H9 (cell line): ENCODE data around the gene ADAMTS2. TPM values are rescaled to one million over a fixed set of nuclear protein-coding genes. Genes with fewer than 3 reads are reported as not detected.

ENCODE experiments used
- DNase-seq: peaks from one replicate; pipeline ENCODE4 v3.0.0-alpha.2; 2017
- H2AFZ ChIP-seq: one replicate; pipeline ENCODE4 v1.6.1; 2013; ENCODE audit warnings: mild to moderate bottlenecking, low read length, control low read depth, moderate library complexity
- H2AK5ac ChIP-seq: 2 replicates; pipeline ENCODE4 v1.6.1; 2013; ENCODE audit warnings: low read length, control low read depth, mixed read lengths; ENCODE audit not compliant: insufficient read length
- H2BK120ac ChIP-seq: one replicate; pipeline ENCODE4 v1.6.1; 2013; ENCODE audit warnings: low read depth, mild to moderate bottlenecking, low read length, control low read depth, inconsistent platforms; ENCODE audit not compliant: poor library complexity, severe bottlenecking
- H2BK12ac ChIP-seq: 2 replicates; pipeline ENCODE4 v1.6.1; 2013; ENCODE audit warnings: low read length, control low read depth, mixed read lengths, low read depth; ENCODE audit not compliant: insufficient read length
- H2BK15ac ChIP-seq: 2 replicates; pipeline ENCODE4 v1.6.1; 2013; ENCODE audit warnings: low read depth, low read length, control low read depth
- H2BK20ac ChIP-seq: one replicate; pipeline ENCODE4 v1.6.1; 2013; ENCODE audit warnings: low read depth, mild to moderate bottlenecking, low read length, control low read depth, inconsistent platforms; ENCODE audit not compliant: poor library complexity, severe bottlenecking
- H2BK5ac ChIP-seq: 2 replicates; pipeline ENCODE4 v1.6.1; 2013; ENCODE audit warnings: low read length, control low read depth, mixed read lengths; ENCODE audit not compliant: insufficient read length
- H3K14ac ChIP-seq: 2 replicates; pipeline ENCODE4 v1.6.1; 2013; ENCODE audit warnings: low read length, control low read depth; ENCODE audit not compliant: insufficient read depth
- H3K18ac ChIP-seq: 2 replicates; pipeline ENCODE4 v1.6.1; 2013; ENCODE audit warnings: low read depth, mild to moderate bottlenecking, mixed read lengths, low read length, control low read depth; ENCODE audit not compliant: insufficient read length
- H3K23ac ChIP-seq: 2 replicates; pipeline ENCODE4 v1.6.1; 2013; ENCODE audit warnings: low read length, control low read depth, mixed read lengths, low read depth; ENCODE audit not compliant: insufficient read length
- H3K23me2 ChIP-seq: 2 replicates; pipeline ENCODE4 v1.6.1; 2013; ENCODE audit warnings: low read depth, mild to moderate bottlenecking, mixed read lengths, low read length, control low read depth; ENCODE audit not compliant: insufficient read length, poor library complexity, severe bottlenecking
- H3K27ac ChIP-seq: 2 replicates; pipeline ENCODE4 v1.5.1; 2013; ENCODE audit warnings: low read length, control low read depth, mixed read lengths, low read depth; ENCODE audit not compliant: insufficient read length
- H3K27me3 ChIP-seq: 2 replicates; pipeline ENCODE4 v1.6.1; 2013; ENCODE audit warnings: low read length, control low read depth, inconsistent platforms; ENCODE audit not compliant: insufficient read depth
- H3K4ac ChIP-seq: 2 replicates; pipeline ENCODE4 v1.6.1; 2013; ENCODE audit warnings: low read depth, mild to moderate bottlenecking, control low read depth, inconsistent platforms, low read length, moderate library complexity
- H3K4me1 ChIP-seq: 2 replicates; pipeline ENCODE4 v1.6.1; 2013; ENCODE audit warnings: low read length, control low read depth, inconsistent platforms; ENCODE audit not compliant: insufficient read depth
- H3K4me2 ChIP-seq: 2 replicates; pipeline ENCODE4 v1.6.1; 2013; ENCODE audit warnings: low read length, control low read depth, mixed read lengths; ENCODE audit not compliant: insufficient read length, insufficient read depth
- H3K56ac ChIP-seq: 2 replicates; pipeline ENCODE4 v1.6.1; 2013; ENCODE audit warnings: low read depth, mild to moderate bottlenecking, mixed read lengths, low read length, control low read depth; ENCODE audit not compliant: insufficient read length
- H3K79me1 ChIP-seq: 2 replicates; pipeline ENCODE4 v1.6.1; 2013; ENCODE audit warnings: low read depth, mild to moderate bottlenecking, moderate library complexity, low read length, control low read depth, inconsistent platforms; ENCODE audit not compliant: insufficient read depth, poor library complexity, severe bottlenecking
- H3K79me2 ChIP-seq: 2 replicates; pipeline ENCODE4 v1.6.1; 2013; ENCODE audit warnings: low read length, control low read depth, inconsistent platforms; ENCODE audit not compliant: insufficient read depth
- H3K9ac ChIP-seq: 2 replicates; pipeline ENCODE4 v1.6.1; 2013; ENCODE audit warnings: low read length, control low read depth, mixed read lengths; ENCODE audit not compliant: insufficient read length; ENCODE audit errors: extremely low read depth
- H3K9me3 ChIP-seq: one replicate; pipeline ENCODE4 v1.6.1; 2013; ENCODE audit warnings: low read depth, low read length, inconsistent platforms; ENCODE audit not compliant: control insufficient read depth
- H3T11ph ChIP-seq: one replicate; pipeline ENCODE4 v1.6.1; 2013; ENCODE audit warnings: mild to moderate bottlenecking, low read length, control low read depth, inconsistent platforms
- H4K20me1 ChIP-seq: one replicate; pipeline ENCODE4 v1.6.1; 2013; ENCODE audit not compliant: control insufficient read depth, insufficient read length, insufficient read depth
- H4K5ac ChIP-seq: 2 replicates; pipeline ENCODE4 v1.6.1; 2013; ENCODE audit warnings: low read depth, mild to moderate bottlenecking, mixed read lengths, low read length, control low read depth; ENCODE audit not compliant: insufficient read length
- H4K8ac ChIP-seq: replicated peaks from 2 replicates; pipeline ENCODE4 v1.6.1; 2013; ENCODE audit warnings: low read length, control low read depth, mixed read lengths, low read depth; ENCODE audit not compliant: insufficient read length
- H4K91ac ChIP-seq: 2 replicates; pipeline ENCODE4 v1.6.1; 2013; ENCODE audit warnings: low read depth, mild to moderate bottlenecking, moderate library complexity, mixed read lengths, low read length, control low read depth; ENCODE audit not compliant: insufficient read length
- H3K27ac Mint-ChIP-seq, 3 experiments: 2 replicates in 2 of 3; 3 replicates in 1 of 3; pipeline ENCODE4 v1.8.0; 2020 to 2021; ENCODE audit warnings: mixed read lengths in 3 of 3, mild to moderate bottlenecking in 1 of 3, moderate library complexity in 1 of 3
- H3K27me3 Mint-ChIP-seq: 2 replicates; pipeline ENCODE4 v1.8.0; 2021; ENCODE audit warnings: low read depth, mild to moderate bottlenecking, moderate library complexity, mixed read lengths
- H3K36me3 Mint-ChIP-seq, 3 experiments: 2 replicates in 2 of 3; 3 replicates in 1 of 3; pipeline ENCODE4 v1.8.0; 2020 to 2021; ENCODE audit warnings: low read depth in 3 of 3, mixed read lengths in 3 of 3; ENCODE audit not compliant: insufficient read depth in 1 of 3
- H3K4me1 Mint-ChIP-seq, 2 experiments: 2 replicates each; pipeline ENCODE4 v1.8.0; 2020; ENCODE audit warnings: mixed read lengths in 2 of 2
- H3K4me3 Mint-ChIP-seq, 2 experiments: 2 replicates in 1 of 2; 3 replicates in 1 of 2; pipeline ENCODE4 v1.8.0; 2020 to 2021; ENCODE audit warnings: mild to moderate bottlenecking in 2 of 2, mixed read lengths in 2 of 2, moderate library complexity in 1 of 2
- H3K9me3 Mint-ChIP-seq, 2 experiments: 2 replicates in 1 of 2; 3 replicates in 1 of 2; pipeline ENCODE4 v1.8.0; 2020; ENCODE audit warnings: mild to moderate bottlenecking in 2 of 2, mixed read lengths in 2 of 2, moderate library complexity in 1 of 2
- WGBS: extraction: QIAGEN DNeasy Blood & Tissue Kit; methylation state at CpG from one replicate; pipeline ENCODE4 v1.1.7; 2013; ENCODE audit warnings: missing lambda C conversion rate, low lambda C conversion rate, mixed read lengths; ENCODE audit not compliant: insufficient read length; ENCODE audit errors: extremely low coverage; 5-methylcytosine and 5-hydroxymethylcytosine counted together
- total RNA-seq: library from RNA; stranded (reverse); gene quantifications from 2 replicates; pipeline ENCODE4 v1.2.1, GENCODE V29; 2021
- TF ChIP-seq, protein P1 (sequence below): fragments of 200-600 bp; sonication (generic); conservative IDR thresholded peaks from 3 replicates; pipeline ENCODE4 v1.8.0; 2021; ENCODE audit warnings: antibody characterized with exemption, mild to moderate bottlenecking

Gene ADAMTS2
- total RNA-seq, 1 experiment from 2014 or later, result 5.4 TPM

DNA sequence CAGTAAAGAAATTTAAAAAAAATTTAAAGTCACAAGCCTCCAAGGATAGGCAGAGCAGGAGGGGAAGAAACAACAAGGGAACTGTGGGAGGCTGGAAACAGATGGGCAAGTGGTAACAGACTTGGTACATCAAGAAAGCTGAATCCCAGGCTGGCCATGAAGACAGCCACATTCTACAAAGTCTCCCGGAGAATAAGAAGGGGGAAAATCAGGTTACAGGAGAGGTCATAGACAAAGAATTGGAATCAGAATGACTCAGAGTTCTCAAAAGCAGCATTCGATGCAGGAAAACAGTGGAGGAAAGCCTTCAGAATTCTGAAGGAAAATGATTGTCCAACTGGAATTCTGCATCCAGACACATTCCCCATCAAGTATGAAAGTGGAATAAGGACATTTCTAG, 129.7 kb downstream of the ADAMTS2 start:
- Histone ChIP-seq H4K8ac (no peak overlapping the region), H4K91ac (no peak overlapping the region), H3K27me3 (no peaks in the 10 kb centered on the region), H3K4me1 (no peaks in the 10 kb centered on the region), H3K79me2 (no peaks in the 10 kb centered on the region), H4K20me1 (no peaks in the 10 kb centered on the region), H2AK5ac (no peak overlapping the region), H3K79me1 (no peaks in the 10 kb centered on the region), H2BK20ac (no peak overlapping the region), H3K14ac (no peak overlapping the region), H3T11ph (no peak overlapping the region), H2BK5ac (no peak overlapping the region), H4K5ac (no peak overlapping the region), H3K9ac (no peak overlapping the region), H3K27ac (no peak overlapping the region), H2BK12ac (no peak overlapping the region), H2BK15ac (no peak overlapping the region), H3K9me3 (no peaks in the 10 kb centered on the region), H2AFZ (no peak overlapping the region), H3K4me2 (no peak overlapping the region), H3K23me2 (no peaks in the 10 kb centered on the region), H3K4ac (no peak overlapping the region), H2BK120ac (no peak overlapping the region), H3K56ac (no peak overlapping the region), H3K18ac (no peak overlapping the region), H3K23ac (no peak overlapping the region)
- WGBS, result no CpG with 5 or more reads among the region's 2 CpGs
- Mint-ChIP-seq H3K27ac (no peak overlapping the region), H3K4me3 (no peak overlapping the region), H3K27me3 (no peaks in the 10 kb centered on the region; the same call in 1 of the 2 replicates), H3K36me3 (no peaks in the 10 kb centered on the region), H3K4me1 (peaks cover 3 to 7% of the 10 kb centered on the region in 2 experiments; a peak in 3 of 4 replicates), H3K9me3 (no peaks in the 10 kb centered on the region; a peak in 1 of 5 replicates)
- TF ChIP-seq, protein P1, sequence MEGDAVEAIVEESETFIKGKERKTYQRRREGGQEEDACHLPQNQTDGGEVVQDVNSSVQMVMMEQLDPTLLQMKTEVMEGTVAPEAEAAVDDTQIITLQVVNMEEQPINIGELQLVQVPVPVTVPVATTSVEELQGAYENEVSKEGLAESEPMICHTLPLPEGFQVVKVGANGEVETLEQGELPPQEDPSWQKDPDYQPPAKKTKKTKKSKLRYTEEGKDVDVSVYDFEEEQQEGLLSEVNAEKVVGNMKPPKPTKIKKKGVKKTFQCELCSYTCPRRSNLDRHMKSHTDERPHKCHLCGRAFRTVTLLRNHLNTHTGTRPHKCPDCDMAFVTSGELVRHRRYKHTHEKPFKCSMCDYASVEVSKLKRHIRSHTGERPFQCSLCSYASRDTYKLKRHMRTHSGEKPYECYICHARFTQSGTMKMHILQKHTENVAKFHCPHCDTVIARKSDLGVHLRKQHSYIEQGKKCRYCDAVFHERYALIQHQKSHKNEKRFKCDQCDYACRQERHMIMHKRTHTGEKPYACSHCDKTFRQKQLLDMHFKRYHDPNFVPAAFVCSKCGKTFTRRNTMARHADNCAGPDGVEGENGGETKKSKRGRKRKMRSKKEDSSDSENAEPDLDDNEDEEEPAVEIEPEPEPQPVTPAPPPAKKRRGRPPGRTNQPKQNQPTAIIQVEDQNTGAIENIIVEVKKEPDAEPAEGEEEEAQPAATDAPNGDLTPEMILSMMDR, result no peak
- no peak for DNase-seq
